HG03439 (cell line): ENCODE results near the gene ENTPD2.

ENCODE experiments used
- ATAC-seq: cut with Tn5 transposase; IDR thresholded peaks from one replicate; pipeline ENCODE4 v1.9.1; 2021; ENCODE audit warnings: mild to moderate bottlenecking, moderate library complexity; ENCODE audit not compliant: unreplicated experiment

Gene ENTPD2

DNA sequence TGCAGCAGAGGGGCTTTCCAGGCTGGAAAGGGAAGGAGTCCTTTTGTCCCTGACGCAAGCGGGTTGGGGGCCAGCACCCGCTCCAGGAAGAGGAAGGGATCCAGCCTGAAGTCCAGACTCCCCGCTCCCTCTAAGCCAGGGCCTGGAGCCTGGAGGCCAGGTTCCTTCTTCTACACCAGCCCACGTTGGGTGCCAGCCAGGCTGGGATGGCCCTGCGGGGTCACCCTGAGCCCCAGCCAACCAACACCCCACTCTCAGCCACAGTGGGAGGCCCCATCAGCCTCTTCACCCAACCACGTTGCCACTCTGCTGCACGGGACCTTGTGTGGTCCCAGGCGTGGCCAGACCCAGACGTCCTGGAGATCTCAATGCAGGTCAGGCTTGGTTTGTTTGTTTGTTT is 21.0 kb downstream of the ENTPD2 start:
- no peak for ATAC-seq

DNA sequence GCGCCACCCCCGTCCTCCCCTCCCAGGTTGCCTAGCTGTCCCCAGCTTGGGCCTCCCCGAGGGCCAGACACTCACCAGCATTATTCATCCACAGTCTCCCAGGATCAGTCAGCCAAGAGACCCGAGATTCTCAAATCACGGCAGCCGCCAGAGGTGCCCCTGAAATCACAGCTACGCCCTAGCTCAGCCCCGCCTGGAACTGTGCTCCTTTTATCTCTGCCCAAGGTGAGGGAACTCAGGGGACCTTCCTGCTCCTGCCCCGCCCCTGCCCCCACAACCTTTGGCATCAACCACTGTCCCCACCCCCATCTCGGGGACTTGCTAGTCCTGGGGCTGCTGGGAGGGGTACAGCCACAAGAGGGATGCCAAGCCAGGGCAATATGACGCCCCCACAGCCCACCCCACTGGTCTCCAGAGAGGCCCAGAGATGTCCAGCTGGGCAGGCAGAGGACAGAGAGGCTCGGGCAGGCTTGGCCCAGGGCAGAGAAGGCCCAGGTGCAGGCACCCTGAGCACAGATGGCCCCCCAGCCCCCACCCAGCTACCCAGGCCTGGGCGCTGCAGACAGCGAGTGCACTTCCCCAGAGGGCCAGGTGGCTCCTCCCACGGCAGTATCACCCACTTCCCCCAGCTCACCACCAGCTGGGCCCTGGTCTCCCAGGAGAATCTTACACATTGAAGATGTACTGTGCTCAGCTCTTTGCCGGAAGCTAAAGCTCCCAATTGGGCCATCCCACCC is 21.8 kb downstream of the ENTPD2 start, which contains the start of gene FUT7:
TSS of gene FUT7 (minus strand) at position 185 of the 737 bp plus-strand sequence. CDS start at position 88, 97 bp downstream.
- ATAC-seq, result no peak

DNA sequence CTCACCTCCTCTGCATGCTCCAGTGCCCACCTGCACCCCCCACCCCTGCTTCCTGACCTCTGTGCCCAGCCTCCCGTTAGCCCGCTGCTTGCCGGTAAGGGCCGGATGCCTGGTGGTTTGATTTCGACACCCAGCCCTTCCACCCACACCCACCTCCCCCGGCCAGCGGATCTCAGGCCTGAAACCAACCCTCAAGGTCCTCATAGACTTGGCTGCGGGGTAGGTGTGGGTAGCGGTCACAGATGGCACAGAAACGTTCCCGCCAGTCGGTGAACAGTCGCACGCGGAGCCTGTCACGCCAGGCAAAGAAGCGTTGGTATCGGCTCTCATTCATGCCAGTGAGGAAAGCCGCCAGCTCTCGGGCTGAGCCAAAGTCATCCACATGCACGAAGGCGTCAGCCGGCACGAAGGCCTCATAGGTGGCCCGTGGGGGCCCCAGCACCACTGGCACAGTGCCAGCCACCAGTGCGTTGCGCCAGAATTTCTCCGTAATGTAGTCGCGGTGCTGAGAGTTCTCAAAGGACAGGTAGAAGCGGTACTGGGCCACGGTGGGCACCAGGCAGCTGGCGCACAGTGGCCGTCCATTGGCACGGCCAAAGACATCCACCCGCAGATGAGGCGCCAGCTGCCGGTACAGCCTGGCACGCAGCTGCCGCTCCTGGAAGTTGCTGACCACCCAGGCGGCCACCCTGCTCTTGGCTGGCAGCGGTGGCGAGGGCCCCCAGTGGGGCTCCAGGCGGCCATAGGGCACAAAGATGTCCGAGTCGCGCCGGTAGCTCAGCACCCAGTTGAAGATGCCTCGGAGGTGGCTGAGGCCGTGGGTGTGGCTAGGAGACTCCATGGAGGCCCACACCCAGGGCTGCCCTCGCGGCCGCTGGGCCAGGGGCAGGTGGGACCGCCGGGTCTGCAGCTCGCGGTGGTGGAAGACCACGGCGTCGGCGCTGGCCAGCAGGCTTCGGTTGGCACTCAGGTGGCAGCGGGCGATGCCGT is 23.0 kb downstream of the ENTPD2 start:
- ATAC-seq, result no peak

DNA sequence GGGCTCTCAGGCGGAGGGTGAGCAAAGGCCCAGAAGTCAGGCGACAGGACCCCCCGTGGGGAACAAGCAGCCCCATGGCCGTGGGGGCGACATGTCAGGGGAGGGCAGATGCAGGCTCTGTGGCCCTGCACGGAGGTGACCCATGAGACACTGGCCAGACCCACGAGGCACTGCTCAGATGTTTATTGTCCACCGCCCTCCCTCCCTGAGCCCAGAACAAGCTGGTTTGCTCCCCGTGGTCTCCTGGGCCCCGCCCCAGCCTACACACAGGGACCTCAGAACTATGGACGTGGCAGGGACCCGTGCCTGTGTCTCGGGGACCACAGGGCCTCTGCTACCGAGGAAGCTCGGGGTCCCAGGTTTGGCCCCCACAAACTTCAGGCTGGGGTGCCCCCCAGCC is 23.9 kb downstream of the ENTPD2 start:
- no peak for ATAC-seq

DNA sequence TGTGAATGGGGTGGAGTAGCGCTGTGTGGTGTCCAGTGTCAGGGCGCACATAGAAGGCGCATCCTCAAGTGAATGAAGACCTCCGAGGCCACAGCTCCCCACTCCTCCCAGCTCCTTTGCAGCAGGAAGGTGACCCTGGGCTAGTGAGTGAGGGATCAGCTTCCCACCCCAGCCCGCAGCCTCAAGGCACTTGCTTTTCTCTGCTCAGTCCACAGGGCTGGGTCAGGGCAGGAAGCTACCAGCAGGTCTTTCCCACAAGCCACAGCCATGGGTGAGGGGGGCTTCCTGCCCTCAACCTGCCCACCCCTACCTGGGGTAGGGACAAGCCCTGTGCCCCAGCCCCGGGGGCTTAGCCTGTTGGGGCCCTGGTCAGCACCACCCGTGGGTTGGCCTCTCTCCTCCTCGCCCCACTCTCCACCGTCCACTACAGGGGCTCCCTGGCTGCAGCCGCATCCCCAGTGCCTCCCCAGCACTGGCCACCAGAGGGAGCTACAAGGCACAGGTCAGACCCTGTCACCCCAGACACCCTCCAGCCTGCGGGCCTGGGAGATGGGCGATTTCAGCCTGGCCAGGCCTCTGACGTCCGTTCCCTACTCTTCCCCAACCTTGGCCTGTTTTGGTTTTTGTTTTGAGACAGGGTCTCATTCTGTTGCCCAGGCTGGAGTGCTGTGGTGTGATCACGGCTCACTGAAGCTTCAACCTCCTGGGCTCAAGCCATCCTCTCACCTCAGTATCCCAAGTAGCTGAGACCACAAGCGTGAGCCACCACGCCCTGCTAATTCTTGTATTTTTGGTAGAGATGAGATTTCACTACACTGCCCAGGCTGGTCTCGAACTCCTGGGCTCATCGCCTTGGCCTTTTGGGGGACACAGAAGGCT is 24.6 kb downstream of the ENTPD2 start:
- ATAC-seq, result no peak

DNA sequence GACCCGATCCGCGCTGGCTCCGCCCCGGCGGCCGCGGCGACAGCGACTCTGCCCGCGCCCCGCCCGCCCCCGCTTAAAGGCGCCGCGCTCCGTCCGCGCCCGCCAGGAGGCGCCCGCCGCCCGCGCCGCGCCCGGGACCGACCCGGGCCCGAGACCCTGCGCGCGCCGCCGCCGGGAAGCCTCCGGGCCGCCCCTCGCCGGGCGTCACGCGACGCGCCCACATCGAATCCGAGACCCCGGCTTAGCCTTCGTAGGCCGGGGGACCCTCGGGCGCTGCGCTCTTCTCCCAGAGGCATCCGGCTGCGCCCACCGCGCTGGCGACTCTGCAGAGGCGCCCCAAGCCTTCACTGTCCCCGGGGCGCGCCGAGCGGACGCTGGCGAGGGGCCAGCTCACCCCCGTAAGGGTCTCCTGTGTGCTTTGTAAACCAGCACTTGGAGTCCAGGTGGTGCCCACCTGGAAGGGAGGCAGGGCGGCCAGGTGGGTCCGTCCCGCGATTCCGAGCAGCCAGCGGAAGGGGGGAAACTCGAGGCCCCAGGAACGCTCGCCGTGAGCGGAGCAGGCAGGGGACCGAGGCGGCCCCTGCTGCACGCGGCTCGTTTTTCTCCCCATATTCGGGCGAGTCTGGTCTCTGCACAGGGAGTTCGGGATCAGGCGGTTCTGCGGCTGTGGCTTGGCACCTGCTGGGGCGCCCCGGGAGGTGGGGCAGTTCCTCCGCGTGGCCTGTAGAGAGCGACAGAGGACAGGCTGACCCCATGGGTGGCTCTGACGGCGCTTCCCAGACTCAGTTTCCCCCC is 25.4 kb downstream of the ENTPD2 start:
- ATAC-seq, result peak; percentile 33

DNA sequence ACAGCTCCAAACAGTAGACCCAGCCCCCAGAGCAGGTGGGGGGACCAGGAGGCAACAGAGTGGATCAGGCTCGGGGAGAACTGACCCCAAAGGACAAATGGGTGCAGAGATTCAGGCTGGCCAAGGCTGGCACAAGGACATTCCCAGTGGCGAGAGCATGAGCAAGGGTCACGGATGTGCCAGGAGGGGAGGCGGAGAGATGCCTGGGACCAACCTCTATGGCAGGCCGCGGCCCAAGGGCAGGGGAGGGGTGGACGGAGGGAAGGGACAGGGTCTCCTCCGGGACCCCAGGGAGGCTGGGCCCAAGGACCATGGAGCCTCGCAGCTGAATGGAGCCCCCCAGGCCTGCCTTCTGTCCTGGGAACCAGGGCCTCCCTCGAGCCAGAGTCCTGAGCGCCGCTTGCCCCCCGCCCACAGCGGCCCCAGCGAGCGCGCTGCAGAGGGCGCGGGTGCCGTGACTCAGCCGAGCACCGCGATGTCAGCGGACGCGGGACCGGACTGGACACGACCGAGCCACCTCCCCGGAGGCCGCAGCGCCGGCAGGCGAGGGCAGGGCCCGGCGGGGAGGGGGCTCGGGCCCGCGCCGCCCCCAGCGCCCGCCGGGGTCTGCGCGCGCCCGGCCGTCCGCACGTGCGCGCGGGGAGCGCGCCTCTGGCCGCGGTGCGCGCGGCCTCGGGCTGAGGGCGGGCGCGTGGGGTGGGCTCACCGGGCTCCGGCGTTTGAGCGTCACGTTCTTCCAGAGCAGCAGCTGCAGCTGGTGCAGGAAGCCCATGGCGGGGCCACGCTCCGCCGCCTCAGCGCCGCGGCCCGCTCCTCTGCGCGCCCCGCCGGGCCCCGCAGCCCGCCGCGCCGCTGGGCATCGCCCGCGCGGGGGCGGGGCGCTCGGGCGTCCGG is 26.2 kb downstream of the ENTPD2 start, which contains the start of gene ABCA2:
TSS of gene ABCA2 (minus strand) at position 869 of the 894 bp plus-strand sequence. CDS start at position 772, 97 bp downstream.
- ATAC-seq, result no peak

DNA sequence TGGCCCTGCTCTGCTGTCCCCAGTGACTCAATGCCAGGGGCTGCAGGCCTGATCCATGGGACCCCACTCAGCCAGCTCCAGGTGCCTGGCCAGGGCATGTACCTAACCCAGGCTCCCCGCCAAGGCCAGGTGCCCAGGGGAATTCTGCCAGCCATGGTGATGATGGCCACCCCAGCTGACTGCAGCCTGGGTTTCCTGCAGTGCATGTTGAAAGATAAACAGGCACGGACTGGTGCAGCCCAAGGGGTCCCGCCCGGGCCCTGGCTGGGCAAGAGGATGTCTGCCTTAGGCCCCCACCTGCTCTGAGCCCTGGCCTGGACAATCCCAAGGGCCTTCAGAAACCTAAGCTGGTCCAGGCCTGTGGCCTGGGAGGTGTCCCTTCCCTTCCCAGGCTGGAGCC is 27.0 kb downstream of the ENTPD2 start:
- no peak for ATAC-seq

DNA sequence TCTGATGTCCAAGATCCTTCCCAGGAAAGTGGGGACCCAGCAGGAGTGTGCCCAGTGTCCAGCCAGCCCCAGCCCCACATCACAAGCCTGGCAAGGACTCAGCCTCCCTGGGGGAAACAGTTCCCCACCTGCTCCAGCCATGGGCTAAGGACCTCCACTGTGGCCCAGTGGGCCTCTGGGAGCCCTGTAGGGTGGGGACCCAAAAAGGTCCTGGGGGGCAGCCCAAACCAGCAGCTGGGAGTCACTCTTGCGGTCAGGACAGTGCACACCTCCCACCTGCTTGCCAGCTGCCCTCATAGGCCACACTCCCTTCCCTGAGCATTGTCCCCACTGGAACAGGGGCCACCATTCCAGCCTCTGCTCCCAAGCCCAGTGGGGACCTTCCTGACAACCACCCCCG is 27.5 kb downstream of the ENTPD2 start:
- no peak for ATAC-seq

DNA sequence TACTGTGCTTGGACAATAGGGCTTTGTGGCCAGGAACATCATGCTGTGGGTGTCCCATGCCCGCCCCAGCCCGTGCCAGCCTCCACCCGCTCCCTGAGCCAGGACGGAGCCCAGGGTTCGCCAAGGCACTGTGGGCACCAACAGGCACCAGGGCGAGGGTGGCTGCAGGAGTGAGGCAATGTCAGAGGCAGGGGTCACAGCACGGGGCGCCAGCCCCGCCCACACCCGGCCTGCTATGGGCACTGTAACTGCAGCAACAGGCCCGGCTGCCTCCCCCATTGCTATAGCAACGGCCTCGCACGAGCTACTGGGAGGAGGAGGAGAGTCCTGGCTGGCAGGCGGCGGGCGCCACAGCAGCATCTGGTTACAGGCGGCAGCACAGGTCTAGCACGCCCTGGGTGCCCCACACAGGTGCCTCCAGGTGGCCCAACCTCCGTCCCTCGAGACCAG is 28.3 kb downstream of the ENTPD2 start:
- no peak for ATAC-seq

DNA sequence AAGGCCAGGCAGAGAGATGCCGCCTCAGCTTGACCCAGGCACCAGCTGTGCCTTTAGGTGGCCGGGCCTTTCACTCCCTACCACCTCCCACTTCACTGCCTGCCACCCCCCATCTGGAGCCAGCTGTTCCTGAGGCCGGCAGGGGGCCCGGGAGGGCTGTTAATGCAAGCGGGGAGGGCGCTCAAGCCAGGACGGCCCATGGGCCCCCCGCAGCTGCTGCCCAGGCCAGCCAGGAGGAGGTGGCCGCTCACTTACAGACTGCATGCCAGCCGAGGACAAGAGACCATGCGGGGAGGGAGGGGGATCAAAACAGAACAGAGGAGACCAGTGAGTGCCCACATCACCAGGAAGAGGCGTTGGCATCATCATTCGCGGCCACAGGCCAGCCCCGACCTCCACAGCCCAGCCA is 30.3 kb downstream of the ENTPD2 start:
- ATAC-seq, result no peak

DNA sequence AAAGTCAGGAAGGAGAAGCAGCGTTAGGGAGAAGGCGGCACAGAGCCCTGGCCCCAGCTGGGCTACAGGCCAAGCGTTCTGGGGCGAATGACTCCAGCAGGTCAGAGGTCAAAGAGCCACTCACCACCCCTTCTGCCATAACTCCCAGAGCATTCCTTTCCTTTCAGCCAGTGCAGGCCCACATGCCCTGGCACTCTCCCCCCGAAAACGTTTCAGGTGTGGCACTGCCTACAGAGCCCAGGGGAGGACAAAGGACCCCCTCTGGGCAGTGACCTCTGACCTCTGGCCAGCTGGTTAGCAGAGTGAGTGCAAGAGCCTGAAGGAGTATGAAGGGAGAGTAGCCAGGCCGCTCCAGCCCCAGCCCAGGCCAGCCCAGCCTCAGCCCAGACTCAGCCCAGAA is 30.7 kb downstream of the ENTPD2 start:
- no peak for ATAC-seq

DNA sequence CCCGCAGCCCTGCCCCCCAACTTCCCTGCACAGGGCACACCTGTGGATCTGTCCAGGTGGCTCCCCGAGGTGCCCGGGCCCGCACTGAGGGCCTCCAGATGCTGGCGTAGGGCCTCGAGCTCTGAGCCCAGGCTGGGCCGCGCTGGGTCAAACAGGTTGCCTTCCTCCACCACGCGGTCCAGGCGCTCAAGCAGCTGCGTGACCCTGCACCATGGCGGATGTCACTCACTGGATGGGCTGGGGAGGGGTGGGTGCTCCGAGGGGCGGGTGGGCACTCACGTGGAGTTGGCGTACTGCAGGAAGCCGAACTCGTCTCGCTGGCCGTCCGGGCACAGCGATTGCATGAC is 31.2 kb downstream of the ENTPD2 start:
- ATAC-seq, result no peak

DNA sequence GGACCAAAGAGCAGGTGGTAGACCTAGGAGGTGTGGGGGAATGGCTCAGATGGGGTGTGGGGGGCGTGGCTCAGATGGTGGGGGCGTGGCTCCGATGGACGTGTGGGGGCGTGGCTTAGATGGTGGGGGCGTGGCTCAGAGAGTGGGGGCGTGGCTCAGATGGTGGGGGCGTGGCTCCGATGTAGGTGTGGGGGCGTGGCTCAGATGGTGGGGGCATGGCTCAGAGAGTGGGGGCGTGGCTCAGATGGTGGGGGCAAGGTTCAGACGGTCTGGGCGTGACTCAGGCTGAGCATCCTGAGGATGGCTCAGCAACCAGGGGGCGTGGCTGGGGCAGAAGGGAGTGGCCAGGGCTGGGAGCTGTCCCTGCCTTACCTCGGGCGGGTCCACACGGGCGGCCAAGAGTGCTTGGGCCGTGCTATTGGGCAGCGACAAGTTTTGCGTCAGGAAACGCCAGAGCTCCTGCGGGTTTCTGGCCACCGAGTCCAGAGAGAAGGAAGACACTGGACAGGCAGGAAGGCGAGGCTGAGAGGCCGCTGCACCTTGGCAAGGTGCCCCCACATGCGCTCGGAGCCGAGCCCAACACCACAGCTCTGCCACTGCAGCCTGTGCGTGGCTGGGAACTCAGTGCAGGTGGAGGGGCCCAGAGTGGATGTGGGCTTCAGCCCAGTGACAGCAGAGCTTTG is 31.7 kb downstream of the ENTPD2 start:
- ATAC-seq, result no peak

DNA sequence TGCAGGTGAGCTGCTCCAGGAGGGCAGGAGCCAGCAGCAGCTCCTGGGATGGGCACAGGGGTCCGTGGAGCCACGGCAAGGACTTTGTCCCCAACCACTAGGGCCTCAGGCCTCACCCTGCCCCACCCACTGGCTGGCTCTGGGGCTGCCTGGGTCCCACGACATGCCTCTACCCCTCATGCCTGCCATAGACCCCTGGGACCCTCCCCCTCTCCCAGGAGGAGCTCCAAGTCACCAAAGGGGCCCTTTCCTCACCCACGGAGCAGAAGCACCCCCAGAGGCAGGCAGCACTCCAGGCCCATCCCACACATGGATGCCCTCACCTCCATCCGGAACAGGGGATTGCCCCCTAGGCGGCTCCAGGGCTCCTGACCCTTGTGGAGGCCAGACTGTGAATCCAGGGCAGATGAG is 32.3 kb downstream of the ENTPD2 start:
- no peak for ATAC-seq

DNA sequence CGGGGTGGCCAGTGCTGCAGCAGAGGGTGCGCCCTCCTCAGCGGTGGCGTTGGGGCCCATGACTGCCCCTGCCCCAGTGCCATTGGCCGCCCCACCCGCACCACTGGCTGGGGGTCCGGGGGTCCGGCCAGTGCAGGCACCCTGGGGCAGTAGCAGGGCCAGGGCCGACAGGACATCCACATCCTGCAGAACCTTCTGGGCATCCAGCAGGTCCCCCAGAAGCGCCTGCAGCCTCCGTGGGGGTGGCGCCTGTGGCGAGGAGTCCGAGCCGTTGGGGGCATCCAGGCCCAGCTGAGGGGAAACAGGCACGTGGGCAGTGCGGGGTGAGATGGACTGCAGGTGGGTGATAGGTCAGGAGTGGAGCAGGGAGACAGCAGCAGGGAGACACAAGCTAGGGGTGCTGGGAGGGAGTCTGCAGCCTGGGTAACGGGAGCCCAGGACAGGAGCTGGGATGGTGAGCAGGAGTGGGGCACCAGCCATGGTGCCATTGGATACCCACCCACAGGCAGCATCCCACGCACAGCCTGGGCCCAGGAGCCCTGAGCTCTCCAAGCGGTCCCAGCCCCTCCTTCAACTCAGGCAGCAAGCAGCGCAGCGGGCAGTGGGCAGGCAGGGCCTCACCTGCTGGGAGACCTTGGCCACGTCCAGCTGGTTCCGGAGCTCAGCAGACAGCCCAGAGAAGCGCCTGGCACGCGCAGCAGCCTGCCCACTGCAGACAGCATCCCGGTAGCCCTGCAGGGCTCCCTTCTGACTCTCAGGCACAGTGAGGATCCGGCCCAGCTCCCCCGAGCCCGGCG is 32.9 kb downstream of the ENTPD2 start:
- no peak for ATAC-seq

DNA sequence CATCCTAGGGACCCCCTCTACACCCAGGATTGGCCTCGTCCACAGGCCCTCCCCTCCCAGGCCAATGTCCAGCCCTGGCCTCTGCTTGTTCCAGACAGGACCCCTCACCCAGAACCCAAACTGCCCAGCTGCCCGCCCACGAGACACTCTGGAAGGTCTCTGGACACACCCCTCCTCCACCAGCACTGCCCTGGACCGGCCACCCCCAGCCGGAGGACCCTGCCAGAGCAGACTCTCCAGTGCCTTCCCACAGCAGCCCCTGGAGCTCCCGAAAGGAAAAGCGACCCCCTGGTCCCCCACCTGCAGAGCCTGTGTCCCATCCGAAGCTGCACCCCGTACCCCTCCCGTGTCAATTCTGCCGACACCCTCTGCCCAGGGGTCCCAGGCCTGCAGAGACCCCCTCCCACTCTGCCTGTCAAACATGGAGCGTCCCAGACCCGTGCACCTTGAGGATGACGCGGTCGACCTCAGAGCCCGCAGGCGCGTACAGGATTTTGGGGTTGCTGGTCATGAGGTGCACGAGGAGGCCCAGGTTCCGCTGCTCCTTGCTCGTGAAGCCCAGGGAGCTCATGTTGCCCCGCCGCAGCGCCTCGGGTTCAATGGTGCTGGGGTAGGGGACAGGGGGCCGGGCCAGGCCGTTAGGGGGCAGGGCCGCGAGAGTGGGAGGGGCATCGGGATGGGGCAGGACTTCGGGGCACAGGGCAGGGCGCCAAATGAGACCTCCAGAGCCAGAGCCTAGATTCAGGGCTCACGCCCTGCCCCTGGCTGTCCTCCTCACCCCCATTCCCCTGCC is 33.8 kb downstream of the ENTPD2 start:
- no peak for ATAC-seq
